HepG2 (cell line): ENCODE results near the gene PALM. TPM values are rescaled to one million over a fixed set of nuclear protein-coding genes. Genes with fewer than 3 reads are reported as not detected.
A peak's percentile ranks its signal among the peaks of the same experiment; 100 is the strongest.

Source experiments
- CBFB ChIP-seq: sonication (generic); formaldehyde crosslinking; IDR thresholded peaks from 2 replicates; pipeline ENCODE4 v1.4.0; 2020; ENCODE audit warnings: missing genetic modification reagents
- FOXC1 ChIP-seq: sonication (generic); formaldehyde crosslinking; IDR thresholded peaks from 2 replicates; pipeline ENCODE4 v1.8.0; 2022; ENCODE audit warnings: mild to moderate bottlenecking, missing genetic modification reagents, borderline replicate concordance
- HNF4G ChIP-seq, 2 experiments: sonication (generic) in 1 of 2; formaldehyde crosslinking in 1 of 2; IDR thresholded peaks; 2 replicates each; pipeline versions ENCODE4 v1.4.0 to v1.6.1; 2011 to 2020; ENCODE audit warnings: borderline replicate concordance in 2 of 2, low read depth in 2 of 2, mild to moderate bottlenecking in 2 of 2, low read length in 1 of 2, missing genetic modification reagents in 1 of 2, moderate library complexity in 1 of 2
- JUND ChIP-seq: sonication (generic); formaldehyde crosslinking; IDR thresholded peaks from 2 replicates; pipeline ENCODE4 v1.8.0; 2022; ENCODE audit warnings: mild to moderate bottlenecking, missing genetic modification reagents
- MED13 ChIP-seq: sonication (generic); formaldehyde crosslinking; IDR thresholded peaks from 2 replicates; pipeline ENCODE4 v1.5.0; 2020; ENCODE audit warnings: missing genetic modification reagents
- ZNF142 ChIP-seq: sonication (generic); formaldehyde crosslinking; IDR thresholded peaks from 2 replicates; pipeline ENCODE4 v1.4.0; 2020; ENCODE audit warnings: missing genetic modification reagents
- ZNF276 ChIP-seq: sonication (generic); formaldehyde crosslinking; IDR thresholded peaks from 2 replicates; pipeline ENCODE4 v1.4.0; 2020; ENCODE audit warnings: mild to moderate bottlenecking, low read depth, missing genetic modification reagents
- ZNF639 ChIP-seq: conservative IDR thresholded peaks from 2 replicates; pipeline ENCODE4 v1.6.1; 2018; ENCODE audit warnings: missing genetic modification reagents
- ZSCAN29 ChIP-seq: sonication (generic); formaldehyde crosslinking; conservative IDR thresholded peaks from 2 replicates; pipeline ENCODE4 v1.4.0; 2020; ENCODE audit warnings: mild to moderate bottlenecking, missing genetic modification reagents
- polyA plus RNA-seq, 8 experiments: library from polyadenylated mRNA; depleted of rRNA in 3 of 8; stranded (reverse) in 7 of 8; unstranded in 1 of 8; fragments of >200 nt; fragmentation: Illumina TruSeq in 4 of 8; extraction: Trizol in 4 of 8; gene quantifications; 2 replicates each; pipeline versions ENCODE4 v1.2.1 to v1.2.3, GENCODE V29; 2011 to 2016; ENCODE audit warnings: low read depth in 4 of 8, missing spikeins in 1 of 8, mixed read lengths in 1 of 8; ENCODE audit not compliant: insufficient read depth in 1 of 8
- total RNA-seq, 5 experiments: library from RNA; depleted of rRNA; stranded (reverse); fragments of >200 nt; fragmentation: Illumina TruSeq; extraction: Trizol; gene quantifications; 2 replicates each; pipeline ENCODE4 v1.2.3, GENCODE V29; 2016; ENCODE audit warnings: low read depth in 1 of 5
- TF ChIP-seq, protein P1 (sequence below): sonication (generic); formaldehyde crosslinking; IDR thresholded peaks from 2 replicates; pipeline ENCODE4 v1.4.0; 2020; ENCODE audit warnings: missing genetic modification reagents
- TF ChIP-seq, protein P2 (sequence below): sonication (generic); formaldehyde crosslinking; IDR thresholded peaks from 2 replicates; pipeline ENCODE4 v1.4.0; 2020; ENCODE audit warnings: missing genetic modification reagents

PALM gene
- total and polyA plus RNA-seq, 2 of the 13 experiments (the other 11 are each of a cell fraction or from before 2014, with no cell fraction given), result 4.0 to 9.7 TPM

- TF ChIP-seq, protein P1, sequence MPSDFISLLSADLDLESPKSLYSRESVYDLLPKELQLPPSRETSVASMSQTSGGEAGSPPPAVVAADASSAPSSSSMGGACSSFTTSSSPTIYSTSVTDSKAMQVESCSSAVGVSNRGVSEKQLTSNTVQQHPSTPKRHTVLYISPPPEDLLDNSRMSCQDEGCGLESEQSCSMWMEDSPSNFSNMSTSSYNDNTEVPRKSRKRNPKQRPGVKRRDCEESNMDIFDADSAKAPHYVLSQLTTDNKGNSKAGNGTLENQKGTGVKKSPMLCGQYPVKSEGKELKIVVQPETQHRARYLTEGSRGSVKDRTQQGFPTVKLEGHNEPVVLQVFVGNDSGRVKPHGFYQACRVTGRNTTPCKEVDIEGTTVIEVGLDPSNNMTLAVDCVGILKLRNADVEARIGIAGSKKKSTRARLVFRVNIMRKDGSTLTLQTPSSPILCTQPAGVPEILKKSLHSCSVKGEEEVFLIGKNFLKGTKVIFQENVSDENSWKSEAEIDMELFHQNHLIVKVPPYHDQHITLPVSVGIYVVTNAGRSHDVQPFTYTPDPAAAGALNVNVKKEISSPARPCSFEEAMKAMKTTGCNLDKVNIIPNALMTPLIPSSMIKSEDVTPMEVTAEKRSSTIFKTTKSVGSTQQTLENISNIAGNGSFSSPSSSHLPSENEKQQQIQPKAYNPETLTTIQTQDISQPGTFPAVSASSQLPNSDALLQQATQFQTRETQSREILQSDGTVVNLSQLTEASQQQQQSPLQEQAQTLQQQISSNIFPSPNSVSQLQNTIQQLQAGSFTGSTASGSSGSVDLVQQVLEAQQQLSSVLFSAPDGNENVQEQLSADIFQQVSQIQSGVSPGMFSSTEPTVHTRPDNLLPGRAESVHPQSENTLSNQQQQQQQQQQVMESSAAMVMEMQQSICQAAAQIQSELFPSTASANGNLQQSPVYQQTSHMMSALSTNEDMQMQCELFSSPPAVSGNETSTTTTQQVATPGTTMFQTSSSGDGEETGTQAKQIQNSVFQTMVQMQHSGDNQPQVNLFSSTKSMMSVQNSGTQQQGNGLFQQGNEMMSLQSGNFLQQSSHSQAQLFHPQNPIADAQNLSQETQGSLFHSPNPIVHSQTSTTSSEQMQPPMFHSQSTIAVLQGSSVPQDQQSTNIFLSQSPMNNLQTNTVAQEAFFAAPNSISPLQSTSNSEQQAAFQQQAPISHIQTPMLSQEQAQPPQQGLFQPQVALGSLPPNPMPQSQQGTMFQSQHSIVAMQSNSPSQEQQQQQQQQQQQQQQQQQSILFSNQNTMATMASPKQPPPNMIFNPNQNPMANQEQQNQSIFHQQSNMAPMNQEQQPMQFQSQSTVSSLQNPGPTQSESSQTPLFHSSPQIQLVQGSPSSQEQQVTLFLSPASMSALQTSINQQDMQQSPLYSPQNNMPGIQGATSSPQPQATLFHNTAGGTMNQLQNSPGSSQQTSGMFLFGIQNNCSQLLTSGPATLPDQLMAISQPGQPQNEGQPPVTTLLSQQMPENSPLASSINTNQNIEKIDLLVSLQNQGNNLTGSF (CRISPR knock-in tag), result peak; percentile 75; the same call in 1 of the 2 replicates
- TF ChIP-seq, protein P2, sequence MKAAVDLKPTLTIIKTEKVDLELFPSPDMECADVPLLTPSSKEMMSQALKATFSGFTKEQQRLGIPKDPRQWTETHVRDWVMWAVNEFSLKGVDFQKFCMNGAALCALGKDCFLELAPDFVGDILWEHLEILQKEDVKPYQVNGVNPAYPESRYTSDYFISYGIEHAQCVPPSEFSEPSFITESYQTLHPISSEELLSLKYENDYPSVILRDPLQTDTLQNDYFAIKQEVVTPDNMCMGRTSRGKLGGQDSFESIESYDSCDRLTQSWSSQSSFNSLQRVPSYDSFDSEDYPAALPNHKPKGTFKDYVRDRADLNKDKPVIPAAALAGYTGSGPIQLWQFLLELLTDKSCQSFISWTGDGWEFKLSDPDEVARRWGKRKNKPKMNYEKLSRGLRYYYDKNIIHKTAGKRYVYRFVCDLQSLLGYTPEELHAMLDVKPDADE (CRISPR knock-in tag), result peak; percentile 92; the same call in 1 of the 2 replicates
- TF ChIP-seq JUND (peak; percentile 12), FOXC1 (CRISPR knock-in tag) (peak; percentile 96), CBFB (CRISPR knock-in tag) (0 out of 2 replicates have a peak, but pooled peaks have one; percentile 29), ZNF276 (peak; percentile 59; the same call in 1 of the 2 replicates), HNF4G (IDR thresholded peaks at IDR 0.05; ENCODE audit: borderline replicate concordance, low read depth, low read length) (no peak; the same call in 1 of the 2 replicates), HNF4G (CRISPR knock-in tag; IDR thresholded peaks at IDR 0.05; ENCODE audit: borderline replicate concordance, low read depth) (no peak), ZNF639 (CRISPR knock-in tag) (peak; percentile 67; the same call in 1 of the 2 replicates), ZSCAN29 (no peak), ZNF142 (CRISPR knock-in tag) (no peak), MED13 (CRISPR knock-in tag) (0 out of 2 replicates have a peak, but pooled peaks have one; percentile 53)
Observed at GRCh38 chr19:778910-779653, 70.3 kb downstream of the PALM start (continued).
